NB4 (cell line): ENCODE data around the gene SLC16A10.
"Not testable (repeated sequence)": the region's sequence is repeated elsewhere in the genome, so short reads cannot be mapped to it uniquely, and the experiment has no call there.

Experiments
- POLR2A ChIP-seq: IDR thresholded peaks from 2 replicates; pipeline ENCODE4 v1.6.1; 2011; ENCODE audit warnings: mild to moderate bottlenecking; ENCODE audit not compliant: insufficient read length; ENCODE audit errors: extremely low read depth
- TF ChIP-seq, protein P1 (sequence below): IDR thresholded peaks from one replicate; pipeline ENCODE4 v1.5.1; 2012; ENCODE audit warnings: low read depth, low read length

GRCh38 chr6:111131018-111131417 is 43.7 kb downstream of the SLC16A10 start:
- TF ChIP-seq, protein P1, sequence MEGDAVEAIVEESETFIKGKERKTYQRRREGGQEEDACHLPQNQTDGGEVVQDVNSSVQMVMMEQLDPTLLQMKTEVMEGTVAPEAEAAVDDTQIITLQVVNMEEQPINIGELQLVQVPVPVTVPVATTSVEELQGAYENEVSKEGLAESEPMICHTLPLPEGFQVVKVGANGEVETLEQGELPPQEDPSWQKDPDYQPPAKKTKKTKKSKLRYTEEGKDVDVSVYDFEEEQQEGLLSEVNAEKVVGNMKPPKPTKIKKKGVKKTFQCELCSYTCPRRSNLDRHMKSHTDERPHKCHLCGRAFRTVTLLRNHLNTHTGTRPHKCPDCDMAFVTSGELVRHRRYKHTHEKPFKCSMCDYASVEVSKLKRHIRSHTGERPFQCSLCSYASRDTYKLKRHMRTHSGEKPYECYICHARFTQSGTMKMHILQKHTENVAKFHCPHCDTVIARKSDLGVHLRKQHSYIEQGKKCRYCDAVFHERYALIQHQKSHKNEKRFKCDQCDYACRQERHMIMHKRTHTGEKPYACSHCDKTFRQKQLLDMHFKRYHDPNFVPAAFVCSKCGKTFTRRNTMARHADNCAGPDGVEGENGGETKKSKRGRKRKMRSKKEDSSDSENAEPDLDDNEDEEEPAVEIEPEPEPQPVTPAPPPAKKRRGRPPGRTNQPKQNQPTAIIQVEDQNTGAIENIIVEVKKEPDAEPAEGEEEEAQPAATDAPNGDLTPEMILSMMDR = not testable (repeated sequence)
- TF ChIP-seq POLR2A = not testable (repeated sequence)
